SK-N-SH treated with all-trans-retinoic acid at 6 μM for 48 hours (cell line): Measurements from ENCODE around the gene OSCAR.

Source experiments
- CSRNP3 ChIP-seq: fragments of 250-450 bp; sonication (Bioruptor Pico); IDR thresholded peaks from 2 replicates; pipeline ENCODE4 v1.5.1; 2021; ENCODE audit warnings: mild to moderate bottlenecking, moderate library complexity
- ESRRG ChIP-seq: fragments of 250-450 bp; sonication (Bioruptor Pico); IDR thresholded peaks from 2 replicates; pipeline ENCODE4 v1.6.1; 2021; ENCODE audit warnings: mild to moderate bottlenecking
- OSR1 ChIP-seq: fragments of 250-450 bp; sonication (Bioruptor Pico); IDR thresholded peaks from 2 replicates; pipeline ENCODE4 v1.8.0; 2022; ENCODE audit warnings: moderate library complexity, mild to moderate bottlenecking, inconsistent platforms
- PATZ1 ChIP-seq: fragments of 250-450 bp; sonication (Bioruptor Pico); IDR thresholded peaks from 2 replicates; pipeline ENCODE4 v1.8.0; 2020; ENCODE audit warnings: mild to moderate bottlenecking, moderate library complexity, borderline replicate concordance
- RARB ChIP-seq: fragments of 250-450 bp; sonication (Bioruptor Pico); IDR thresholded peaks from 2 replicates; pipeline ENCODE4 v1.8.0; 2021; ENCODE audit warnings: mild to moderate bottlenecking, moderate library complexity
- TCF4 ChIP-seq: fragments of 250-450 bp; sonication (Bioruptor Pico); IDR thresholded peaks from 2 replicates; pipeline ENCODE4 v1.8.0; 2021; ENCODE audit warnings: mild to moderate bottlenecking, moderate library complexity, borderline replicate concordance
- ZFP3 ChIP-seq: fragments of 250-450 bp; sonication (Bioruptor Pico); IDR thresholded peaks from 2 replicates; pipeline ENCODE4 v1.5.0; 2020; ENCODE audit warnings: mild to moderate bottlenecking, moderate library complexity
- ZFP30 ChIP-seq: fragments of 450-650 bp; formaldehyde crosslinking; IDR thresholded peaks from 2 replicates; pipeline ENCODE4 v1.5.0; 2022; ENCODE audit warnings: mild to moderate bottlenecking, moderate library complexity
- ZNF8 ChIP-seq: fragments of 450-650 bp; formaldehyde crosslinking; IDR thresholded peaks from 2 replicates; pipeline ENCODE4 v1.5.0; 2020; ENCODE audit warnings: mild to moderate bottlenecking, moderate library complexity

GRCh38 chr19:54133957-54134590 is 33.5 kb upstream of the OSCAR start:
- no peak for TF ChIP-seq RARB (CRISPR knock-in tag)
- no peak for TF ChIP-seq ZNF8 (CRISPR knock-in tag)
- no peak for TF ChIP-seq ZFP30 (CRISPR knock-in tag)
- no peak for TF ChIP-seq CSRNP3 (CRISPR knock-in tag)
- no peak for TF ChIP-seq PATZ1
- TF ChIP-seq ESRRG, result no peak
- no peak for TF ChIP-seq OSR1 (CRISPR knock-in tag)
- TF ChIP-seq ZFP3, result no peak
- TF ChIP-seq TCF4, result no peak
